Neural cell (in vitro differentiated cells): ENCODE measurements around the gene SH3D19.

Experiments used
- EZH2 ChIP-seq: fragments of 200-600, 300-800 bp; shearing (Covaris generic), sonication (generic); IDR thresholded peaks from 2 replicates; pipeline ENCODE4 v1.6.1; 2014; ENCODE audit warnings: antibody characterized with exemption, low read length, borderline replicate concordance, mild to moderate bottlenecking; ENCODE audit not compliant: insufficient read depth, poor library complexity, severe bottlenecking
- POLR2AphosphoS5 ChIP-seq: IDR thresholded peaks from 2 replicates; pipeline ENCODE4 v1.6.1; 2012
- TF ChIP-seq, protein P1 (sequence below): fragments of 450-650 bp; IDR thresholded peaks from 2 replicates; pipeline ENCODE4 v1.5.1; 2014; ENCODE audit warnings: antibody characterized with exemption, mild to moderate bottlenecking, moderate library complexity; ENCODE audit not compliant: poor library complexity, severe bottlenecking
- TF ChIP-seq, protein P2 (sequence below): IDR thresholded peaks from 2 replicates; pipeline ENCODE4 v1.6.1; 2012; ENCODE audit warnings: borderline replicate concordance

DNA sequence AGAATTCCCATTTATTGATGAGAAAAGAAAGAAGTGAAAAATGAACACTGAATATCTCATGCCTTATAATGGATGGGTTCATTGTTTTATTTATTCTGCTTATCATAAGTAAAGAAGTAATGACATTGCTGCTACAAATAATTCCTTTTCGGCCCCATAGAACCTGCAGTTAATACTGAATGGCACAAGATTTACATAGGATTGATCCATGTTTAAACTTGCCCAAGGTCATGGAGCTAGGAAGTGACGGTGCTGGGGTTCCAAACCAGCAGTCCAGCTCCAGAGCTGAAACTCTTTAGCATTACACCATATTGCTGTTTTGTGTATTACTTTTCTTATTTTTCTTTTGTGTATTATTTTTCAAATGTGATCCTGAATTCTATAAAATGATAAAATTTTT lies 78.7 kb downstream of the SH3D19 start:
- TF ChIP-seq, protein P1, sequence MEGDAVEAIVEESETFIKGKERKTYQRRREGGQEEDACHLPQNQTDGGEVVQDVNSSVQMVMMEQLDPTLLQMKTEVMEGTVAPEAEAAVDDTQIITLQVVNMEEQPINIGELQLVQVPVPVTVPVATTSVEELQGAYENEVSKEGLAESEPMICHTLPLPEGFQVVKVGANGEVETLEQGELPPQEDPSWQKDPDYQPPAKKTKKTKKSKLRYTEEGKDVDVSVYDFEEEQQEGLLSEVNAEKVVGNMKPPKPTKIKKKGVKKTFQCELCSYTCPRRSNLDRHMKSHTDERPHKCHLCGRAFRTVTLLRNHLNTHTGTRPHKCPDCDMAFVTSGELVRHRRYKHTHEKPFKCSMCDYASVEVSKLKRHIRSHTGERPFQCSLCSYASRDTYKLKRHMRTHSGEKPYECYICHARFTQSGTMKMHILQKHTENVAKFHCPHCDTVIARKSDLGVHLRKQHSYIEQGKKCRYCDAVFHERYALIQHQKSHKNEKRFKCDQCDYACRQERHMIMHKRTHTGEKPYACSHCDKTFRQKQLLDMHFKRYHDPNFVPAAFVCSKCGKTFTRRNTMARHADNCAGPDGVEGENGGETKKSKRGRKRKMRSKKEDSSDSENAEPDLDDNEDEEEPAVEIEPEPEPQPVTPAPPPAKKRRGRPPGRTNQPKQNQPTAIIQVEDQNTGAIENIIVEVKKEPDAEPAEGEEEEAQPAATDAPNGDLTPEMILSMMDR = no peak
- TF ChIP-seq EZH2 (no peak), POLR2AphosphoS5 (no peak)
- TF ChIP-seq, protein P2, sequence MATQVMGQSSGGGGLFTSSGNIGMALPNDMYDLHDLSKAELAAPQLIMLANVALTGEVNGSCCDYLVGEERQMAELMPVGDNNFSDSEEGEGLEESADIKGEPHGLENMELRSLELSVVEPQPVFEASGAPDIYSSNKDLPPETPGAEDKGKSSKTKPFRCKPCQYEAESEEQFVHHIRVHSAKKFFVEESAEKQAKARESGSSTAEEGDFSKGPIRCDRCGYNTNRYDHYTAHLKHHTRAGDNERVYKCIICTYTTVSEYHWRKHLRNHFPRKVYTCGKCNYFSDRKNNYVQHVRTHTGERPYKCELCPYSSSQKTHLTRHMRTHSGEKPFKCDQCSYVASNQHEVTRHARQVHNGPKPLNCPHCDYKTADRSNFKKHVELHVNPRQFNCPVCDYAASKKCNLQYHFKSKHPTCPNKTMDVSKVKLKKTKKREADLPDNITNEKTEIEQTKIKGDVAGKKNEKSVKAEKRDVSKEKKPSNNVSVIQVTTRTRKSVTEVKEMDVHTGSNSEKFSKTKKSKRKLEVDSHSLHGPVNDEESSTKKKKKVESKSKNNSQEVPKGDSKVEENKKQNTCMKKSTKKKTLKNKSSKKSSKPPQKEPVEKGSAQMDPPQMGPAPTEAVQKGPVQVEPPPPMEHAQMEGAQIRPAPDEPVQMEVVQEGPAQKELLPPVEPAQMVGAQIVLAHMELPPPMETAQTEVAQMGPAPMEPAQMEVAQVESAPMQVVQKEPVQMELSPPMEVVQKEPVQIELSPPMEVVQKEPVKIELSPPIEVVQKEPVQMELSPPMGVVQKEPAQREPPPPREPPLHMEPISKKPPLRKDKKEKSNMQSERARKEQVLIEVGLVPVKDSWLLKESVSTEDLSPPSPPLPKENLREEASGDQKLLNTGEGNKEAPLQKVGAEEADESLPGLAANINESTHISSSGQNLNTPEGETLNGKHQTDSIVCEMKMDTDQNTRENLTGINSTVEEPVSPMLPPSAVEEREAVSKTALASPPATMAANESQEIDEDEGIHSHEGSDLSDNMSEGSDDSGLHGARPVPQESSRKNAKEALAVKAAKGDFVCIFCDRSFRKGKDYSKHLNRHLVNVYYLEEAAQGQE = no peak
